NCI-H748 (cell line): Measurements from ENCODE around the gene GPR155.
A peak's percentile ranks its signal among the peaks of the same experiment; 100 is the strongest.
"Not testable (repeated sequence)": the region's sequence is repeated elsewhere in the genome, so short reads cannot be mapped to it uniquely, and the experiment has no call there.

Experiments
- DNase-seq: peaks from one replicate; lab custom pipeline; 2025; ENCODE audit not compliant: unreplicated experiment; lab: John Stamatoyannopoulos, UW

GPR155 gene

GRCh38 chr2:174491947-174492346, 5.1 kb upstream of the GPR155 start:
- no peak for DNase-seq

- no peak for DNase-seq
Measured at GRCh38 chr2:174490051-174490450, 3.2 kb upstream of the GPR155 start.

GRCh38 chr2:174489520-174489919, 2.7 kb upstream of the GPR155 start:
- DNase-seq: not testable (repeated sequence)

GRCh38 chr2:174487820-174488162, 962 bp upstream of the GPR155 start:
- no peak for DNase-seq

- peak; percentile 98 for DNase-seq
Measured at GRCh38 chr2:174487108-174487819, 435 bp upstream of the GPR155 start.

GRCh38 chr2:174485788-174486562, 854 bp downstream of the GPR155 start:
- DNase-seq: peak; percentile 47

- not testable (repeated sequence) for DNase-seq
Measured at GRCh38 chr2:174485045-174485444, 1.8 kb downstream of the GPR155 start.

- DNase-seq: no peak
Measured at GRCh38 chr2:174484573-174484972, 2.3 kb downstream of the GPR155 start.

GRCh38 chr2:174482854-174483253, 4.0 kb downstream of the GPR155 start:
- no peak for DNase-seq

GRCh38 chr2:174477759-174478158, 9.1 kb downstream of the GPR155 start:
- peak; percentile 92 for DNase-seq

- DNase-seq: no peak
Measured at GRCh38 chr2:174473796-174474195, 13.0 kb downstream of the GPR155 start.

GRCh38 chr2:174465327-174465726, 21.5 kb downstream of the GPR155 start:
- DNase-seq: peak; percentile 32

GRCh38 chr2:174461221-174461620, 25.6 kb downstream of the GPR155 start:
- no peak for DNase-seq

- DNase-seq: no peak
Measured at GRCh38 chr2:174454566-174454965, 32.3 kb downstream of the GPR155 start.

GRCh38 chr2:174450021-174450816, 36.6 kb downstream of the GPR155 start:
- no peak for DNase-seq

- DNase-seq: no peak
Measured at GRCh38 chr2:174449033-174449432, 37.8 kb downstream of the GPR155 start.

GRCh38 chr2:174446531-174446930, 40.3 kb downstream of the GPR155 start:
- DNase-seq: no peak

GRCh38 chr2:174445248-174445647, 41.6 kb downstream of the GPR155 start:
- DNase-seq: no peak

GRCh38 chr2:174444761-174445160, 42.1 kb downstream of the GPR155 start:
- no peak for DNase-seq

- no peak for DNase-seq
Measured at GRCh38 chr2:174442546-174443510, 44.0 kb downstream of the GPR155 start.

GRCh38 chr2:174439950-174440349, 46.9 kb downstream of the GPR155 start:
- DNase-seq: no peak
